ENCODE measurements around the gene CSRNP2.

GRCh38 chr12:51077930-51078329 lies 5.5 kb downstream of the CSRNP2 start:
- TF ChIP-seq POLR2A (IDR thresholded peaks at IDR 0.05) (no peak), CTCF (IDR thresholded peaks at IDR 0.05) (no peak), EP300 (IDR thresholded peaks at IDR 0.05) (no peak)
